HG02623 (cell line): ENCODE results near the gene MCCD1.

Experiments
- ATAC-seq: cut with Tn5 transposase; IDR thresholded peaks from one replicate; pipeline ENCODE4 v1.9.1; 2021; ENCODE audit warnings: moderate library complexity; ENCODE audit not compliant: unreplicated experiment

Gene MCCD1

DNA sequence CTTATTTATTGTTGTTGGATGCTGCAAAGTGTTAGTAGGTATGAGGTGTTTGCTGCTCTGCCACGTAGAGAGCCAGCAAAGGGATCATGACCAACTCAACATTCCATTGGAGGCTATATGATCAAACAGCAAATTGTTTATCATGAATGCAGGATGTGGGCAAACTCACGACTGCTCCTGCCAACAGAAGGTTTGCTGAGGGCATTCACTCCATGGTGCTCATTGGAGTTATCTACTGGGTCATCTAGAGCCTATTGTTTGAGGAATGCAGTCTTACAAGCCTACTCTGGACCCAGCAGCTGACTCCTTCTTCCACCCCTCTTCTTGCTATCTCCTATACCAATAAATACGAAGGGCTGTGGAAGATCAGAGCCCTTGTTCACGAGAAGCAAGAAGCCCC is 18.8 kb upstream of the MCCD1 start:
- no peak for ATAC-seq

DNA sequence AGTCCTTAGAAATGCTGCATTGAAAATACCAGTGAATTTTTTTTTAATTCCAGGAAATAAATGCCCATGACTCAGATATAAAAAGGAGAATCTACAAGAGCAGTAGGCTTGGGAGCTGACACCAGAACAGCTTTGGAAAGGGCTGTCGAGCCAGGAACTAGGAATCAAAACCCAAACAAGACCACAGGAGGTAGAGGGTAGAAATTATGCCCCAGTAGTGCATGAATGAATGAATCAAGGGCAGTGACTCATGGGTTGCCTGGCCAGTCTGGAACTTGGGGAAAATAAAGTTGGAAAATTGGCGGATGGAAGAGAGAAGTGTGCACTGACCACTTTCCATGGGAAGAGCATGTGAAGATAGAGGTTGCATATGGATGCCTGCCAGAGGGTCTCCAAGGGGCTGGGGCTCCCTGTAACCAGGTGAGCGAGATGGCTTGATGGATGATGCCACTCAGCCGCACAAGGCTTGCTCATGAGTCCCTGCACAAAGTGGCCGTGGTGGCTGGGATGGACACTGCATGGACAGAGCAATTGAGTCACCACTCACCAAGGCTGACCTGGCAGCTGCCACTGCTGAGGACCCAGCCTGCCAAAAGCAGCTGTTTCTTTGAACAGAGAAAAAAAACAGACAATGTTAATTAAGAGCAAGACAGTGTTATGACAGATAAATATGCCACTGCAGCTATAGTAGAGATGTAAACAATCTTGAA is 15.2 kb upstream of the MCCD1 start:
- no peak for ATAC-seq

DNA sequence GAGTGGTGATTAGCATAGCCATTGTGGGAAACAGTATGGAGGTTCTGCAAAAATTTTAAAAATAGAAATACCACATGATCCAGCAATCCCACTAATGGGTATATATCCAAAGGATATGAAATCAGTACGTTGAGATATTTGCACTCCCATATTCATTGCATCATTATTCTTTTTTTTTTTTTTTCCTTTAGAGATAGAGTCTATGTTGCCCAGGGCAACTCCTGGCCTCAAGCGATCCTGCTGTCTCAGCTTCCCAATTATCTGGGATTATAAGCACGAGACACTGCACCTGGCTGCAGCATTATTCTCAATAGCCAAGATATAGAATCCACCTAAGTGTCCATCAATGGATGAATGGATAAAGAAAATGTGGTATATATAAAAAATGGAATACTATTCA is 6.9 kb upstream of the MCCD1 start:
- no peak for ATAC-seq

DNA sequence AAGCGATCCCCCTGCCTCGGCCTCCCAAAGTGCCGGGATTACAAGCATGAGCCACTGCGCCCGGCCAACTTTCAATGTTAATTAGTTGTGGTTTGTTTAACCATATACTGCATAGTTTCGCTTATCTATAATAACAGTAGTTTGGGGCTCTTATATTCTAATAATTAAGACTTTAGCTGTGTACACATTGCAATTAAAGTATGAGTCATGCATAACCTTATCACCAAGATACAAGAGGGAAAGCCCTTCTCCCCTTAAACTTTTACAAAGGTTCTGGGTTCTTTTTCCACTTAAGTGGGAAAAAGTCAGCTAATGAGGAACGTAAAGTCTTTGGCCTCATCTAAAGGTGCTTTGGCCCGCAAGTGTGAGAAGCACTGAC is 3.2 kb upstream of the MCCD1 start:
- no peak for ATAC-seq

DNA sequence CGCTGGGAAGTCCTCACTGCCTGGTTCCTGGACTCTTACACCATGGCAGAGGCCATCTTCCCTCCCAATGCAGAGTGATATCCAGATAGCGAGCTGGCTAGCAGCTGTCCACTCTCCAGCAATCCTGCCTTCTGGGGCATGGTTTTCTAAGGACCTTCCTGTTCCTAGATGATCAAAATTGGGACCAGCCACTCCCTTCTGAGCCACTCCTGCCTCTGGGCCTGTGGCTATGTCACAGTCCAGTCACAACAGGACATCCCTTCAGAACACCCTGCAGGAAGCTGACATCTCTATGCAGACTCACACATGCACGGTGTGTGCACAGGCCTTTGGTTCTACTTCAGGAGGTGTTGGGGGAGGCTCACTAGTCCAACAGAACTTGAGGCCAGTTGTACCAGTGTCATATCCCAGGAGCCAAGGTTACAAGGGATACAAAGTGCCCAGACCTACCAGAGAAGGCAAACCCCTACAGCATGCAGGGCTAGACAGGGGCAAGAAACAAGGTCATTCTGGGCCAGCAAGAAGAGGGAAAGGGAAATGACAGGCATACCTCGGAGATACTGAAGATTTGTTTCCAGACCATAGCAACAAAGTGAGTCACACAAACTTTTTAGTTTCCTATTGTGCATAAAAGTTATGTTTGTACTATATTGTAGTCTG is 2.7 kb upstream of the MCCD1 start:
- no peak for ATAC-seq

DNA sequence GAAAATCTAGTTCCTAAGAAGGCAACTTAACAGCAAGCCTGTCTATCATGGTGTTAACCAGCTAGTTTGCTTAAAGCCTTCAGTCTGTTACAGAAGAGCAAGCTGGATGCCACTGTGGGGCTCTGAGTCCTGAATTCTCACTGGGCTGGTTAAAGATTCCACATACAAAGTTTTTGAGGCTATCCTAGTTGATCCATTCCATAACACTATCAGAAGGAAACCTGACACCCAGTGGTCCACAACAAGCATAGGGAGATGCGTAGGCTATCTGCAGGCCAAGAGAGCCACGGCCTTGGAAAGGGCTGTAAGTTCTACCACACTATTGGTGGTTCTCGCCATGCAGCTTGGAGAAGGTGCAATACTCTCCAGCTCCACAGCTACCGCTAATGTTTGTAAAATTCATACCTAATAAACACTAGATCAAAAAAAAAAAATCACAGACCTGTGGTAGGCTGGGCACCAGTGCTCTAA is 420 bp upstream of the MCCD1 start:
- no peak for ATAC-seq

DNA sequence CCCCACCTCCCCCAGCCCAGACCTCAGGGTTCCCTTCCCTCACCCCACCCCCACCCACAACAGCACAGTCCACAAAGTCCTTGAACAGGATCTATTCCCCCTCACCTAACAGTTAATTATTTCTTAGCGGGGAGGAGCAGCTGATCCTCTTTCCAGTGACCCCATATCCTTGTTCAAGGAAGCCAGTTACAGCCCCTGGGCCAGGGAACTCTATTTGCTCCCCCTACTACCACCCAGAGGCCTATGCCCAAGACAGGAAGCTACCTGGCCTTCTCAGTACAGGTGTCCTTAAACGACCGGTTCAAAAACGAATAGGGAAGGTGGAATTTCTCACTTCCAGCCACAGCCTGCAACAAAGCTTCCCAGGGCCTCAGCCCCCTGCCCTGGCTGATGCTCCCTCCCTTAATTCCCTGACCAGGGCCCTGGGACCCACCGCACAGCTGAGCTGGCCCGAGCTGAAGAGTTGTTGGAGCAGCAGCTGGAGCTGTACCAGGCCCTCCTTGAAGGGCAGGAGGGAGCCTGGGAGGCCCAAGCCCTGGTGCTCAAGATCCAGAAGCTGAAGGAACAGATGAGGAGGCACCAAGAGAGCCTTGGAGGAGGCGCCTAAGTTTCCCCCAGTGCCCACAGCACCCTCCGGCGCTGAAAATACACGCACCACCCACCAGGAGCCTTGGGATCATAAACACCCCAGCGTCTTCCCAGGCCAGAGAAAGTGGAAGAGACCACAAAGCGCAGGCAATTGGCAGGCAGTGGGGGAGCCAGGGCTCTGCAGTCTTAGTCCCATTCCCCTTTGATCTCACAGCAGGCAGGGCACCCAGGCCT is 778 bp downstream of the MCCD1 start:
- no peak for ATAC-seq

DNA sequence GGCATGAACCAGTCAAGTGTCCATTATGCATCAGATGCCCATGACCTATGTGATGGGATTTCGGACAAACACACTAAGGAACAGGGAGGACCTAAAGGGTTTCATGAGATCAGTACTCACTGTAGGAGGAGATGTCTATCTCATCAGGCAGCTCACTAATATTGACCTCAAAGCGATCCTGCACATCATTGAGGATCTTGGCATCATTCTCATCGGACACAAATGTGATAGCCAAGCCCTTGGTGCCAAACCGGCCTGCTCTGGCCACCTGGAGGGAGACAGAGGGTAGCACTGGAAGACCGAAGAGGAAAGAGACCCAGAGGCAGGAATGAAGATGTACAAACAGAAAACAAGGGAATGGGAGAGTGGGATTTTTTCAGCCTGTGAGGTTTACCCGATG is 1.9 kb downstream of the MCCD1 start:
- ATAC-seq = no peak

DNA sequence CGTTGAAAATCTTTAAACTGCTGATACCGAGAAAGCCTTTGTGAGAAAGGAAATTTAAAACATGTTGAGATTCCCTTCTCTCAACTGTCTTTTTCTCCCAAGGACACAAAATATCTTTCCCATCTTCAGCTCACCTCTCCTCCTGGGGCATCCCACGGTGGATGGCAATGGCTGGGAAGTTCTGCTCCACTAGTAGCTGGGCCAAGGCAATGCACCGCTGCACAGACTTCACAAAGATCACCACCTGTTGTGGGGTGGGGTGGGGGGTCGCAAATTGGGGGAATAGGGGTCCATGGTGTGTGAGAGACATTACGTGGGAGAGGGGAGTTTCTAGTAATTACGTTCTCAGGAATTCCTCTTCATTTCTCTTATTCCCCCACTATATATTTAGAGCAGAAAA is 2.4 kb downstream of the MCCD1 start:
- ATAC-seq = no peak

DNA sequence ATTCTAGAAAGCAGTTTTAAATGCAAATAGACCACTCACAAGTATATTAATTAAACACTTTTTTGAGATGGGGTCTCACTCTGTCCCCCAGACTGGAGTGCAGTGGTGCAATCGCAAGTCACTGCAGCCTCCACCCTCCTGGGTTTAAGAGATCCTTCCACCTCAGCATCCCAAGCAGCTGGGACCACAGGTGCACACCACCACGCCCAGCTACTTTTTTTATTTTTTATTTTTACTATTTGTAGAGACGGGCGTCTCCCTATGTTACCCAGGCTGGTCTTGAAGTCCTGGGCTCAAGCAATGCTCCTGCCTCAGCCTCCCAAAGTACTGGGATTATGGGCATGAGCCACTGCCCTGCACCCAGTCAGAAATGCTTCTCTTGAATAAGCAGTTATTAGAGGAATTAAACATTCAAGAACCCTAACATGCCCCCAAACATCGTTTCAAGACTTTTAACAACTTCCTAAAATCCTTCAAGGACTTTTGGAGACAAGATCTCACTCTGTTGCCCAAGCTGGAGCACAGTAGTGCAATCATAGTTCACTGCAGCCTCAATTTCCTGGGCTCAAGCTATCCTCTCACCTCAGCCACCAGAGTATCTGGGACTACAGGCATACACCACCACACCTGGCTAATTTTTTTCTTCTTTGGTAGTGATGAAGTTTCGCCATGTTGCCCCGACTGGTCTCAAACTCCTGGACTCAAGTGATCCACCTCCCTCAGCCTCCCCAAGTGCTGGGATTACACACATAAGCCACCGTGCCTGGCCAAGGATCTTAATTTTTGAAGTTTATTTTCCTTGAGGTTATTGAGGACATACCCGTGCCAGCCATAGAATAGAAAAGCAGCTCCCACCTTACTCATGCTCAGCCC is 3.2 kb downstream of the MCCD1 start:
- ATAC-seq = no peak

DNA sequence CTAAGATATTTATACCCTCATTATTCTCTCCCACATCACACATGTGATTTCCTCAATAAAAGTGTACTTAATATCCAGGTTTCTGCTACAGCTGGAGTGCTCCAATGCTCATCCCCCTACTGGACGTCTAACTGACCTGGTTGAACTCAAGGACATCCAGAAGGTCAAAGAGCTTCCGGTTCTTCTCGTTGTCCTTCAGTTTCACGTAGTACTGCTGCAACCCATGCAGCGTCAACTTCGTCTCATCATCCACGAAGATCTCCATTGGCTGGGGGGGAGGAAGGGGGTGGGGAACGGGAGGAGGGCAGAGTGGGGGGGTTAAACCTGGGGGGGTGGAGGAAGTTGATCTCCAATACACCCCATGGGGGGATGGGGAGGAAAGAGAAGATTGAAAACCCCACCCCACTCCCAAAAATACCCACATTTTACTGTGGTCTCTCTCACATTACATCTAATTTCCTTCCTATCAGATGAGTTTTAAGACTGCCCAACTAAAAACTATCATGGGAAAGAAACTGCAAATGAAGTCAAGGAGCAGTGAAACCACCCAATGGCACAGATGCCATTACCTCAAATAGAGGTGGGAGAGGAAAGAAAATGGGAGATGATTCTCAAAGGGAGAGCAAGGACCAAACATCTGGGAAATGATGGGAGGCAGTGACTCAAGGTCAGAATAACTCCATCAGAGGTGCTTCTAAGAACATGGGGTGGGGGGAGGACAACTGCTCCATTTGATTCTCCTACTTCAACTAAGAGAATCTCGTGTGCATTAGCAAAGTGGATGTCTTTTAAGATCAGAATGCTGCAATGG is 4.1 kb downstream of the MCCD1 start:
- no peak for ATAC-seq

DNA sequence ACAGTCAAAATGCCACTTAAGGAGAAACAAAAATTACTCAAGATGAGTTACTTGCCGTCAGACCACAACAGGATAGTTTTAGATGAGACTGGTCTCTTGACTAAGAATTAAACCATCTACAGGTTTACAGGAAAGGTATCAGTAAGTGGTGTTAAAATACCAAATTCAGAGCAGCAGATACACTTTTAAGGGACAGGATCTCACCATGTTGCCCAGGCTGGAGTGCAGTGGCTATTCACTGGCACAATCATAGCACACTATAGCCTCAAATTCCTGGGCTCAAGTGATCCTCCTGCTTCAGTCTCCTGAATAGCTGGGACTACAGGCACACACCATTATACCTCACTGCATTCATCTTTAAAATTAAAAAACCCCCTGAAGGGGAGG is 4.7 kb downstream of the MCCD1 start:
- no peak for ATAC-seq

DNA sequence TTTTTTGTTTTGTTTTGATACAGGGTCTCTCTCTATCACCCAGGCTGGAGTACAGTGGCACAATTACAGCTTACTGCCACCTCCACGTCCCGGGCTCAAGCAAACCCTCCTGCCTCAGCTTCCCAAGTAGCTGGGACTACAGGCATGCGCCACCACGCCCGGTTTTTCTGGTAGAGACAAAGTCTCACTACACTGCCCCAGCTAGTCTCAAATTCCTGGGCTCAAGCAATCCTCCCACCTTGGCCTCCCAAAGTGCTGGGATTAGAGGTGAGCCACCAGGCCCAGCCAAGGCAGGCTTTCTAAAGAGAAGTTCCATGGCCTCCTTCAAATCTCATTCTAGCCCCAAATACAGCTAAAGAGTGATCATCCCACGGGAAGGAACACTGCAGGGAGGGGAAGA is 5.2 kb downstream of the MCCD1 start:
- ATAC-seq = no peak

DNA sequence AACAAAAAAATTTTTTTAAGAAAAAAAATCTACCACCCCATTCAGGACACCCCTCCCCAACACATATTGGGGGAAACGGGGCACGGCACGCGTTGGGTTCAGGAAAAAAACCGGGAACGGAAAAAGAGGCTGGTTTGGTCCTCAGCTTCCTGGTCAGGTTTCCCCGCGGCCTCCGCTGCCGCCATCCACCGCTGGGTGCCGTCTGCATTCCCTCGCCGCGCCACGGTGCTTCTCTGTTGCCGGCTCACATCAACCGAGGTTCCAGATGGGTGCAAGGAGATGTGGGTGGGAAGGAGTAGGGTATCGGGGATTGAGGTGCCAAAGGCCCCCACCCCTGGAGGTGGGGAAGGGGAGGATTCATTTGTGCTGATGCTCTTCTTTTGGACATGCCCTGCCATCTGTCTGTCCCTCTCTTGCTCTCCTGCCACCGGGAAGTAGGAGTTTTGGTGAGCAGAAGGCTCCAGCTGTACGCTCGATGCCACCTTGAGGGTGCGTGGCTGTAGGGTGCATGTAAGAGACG is 5.8 kb downstream of the MCCD1 start:
- no peak for ATAC-seq

DNA sequence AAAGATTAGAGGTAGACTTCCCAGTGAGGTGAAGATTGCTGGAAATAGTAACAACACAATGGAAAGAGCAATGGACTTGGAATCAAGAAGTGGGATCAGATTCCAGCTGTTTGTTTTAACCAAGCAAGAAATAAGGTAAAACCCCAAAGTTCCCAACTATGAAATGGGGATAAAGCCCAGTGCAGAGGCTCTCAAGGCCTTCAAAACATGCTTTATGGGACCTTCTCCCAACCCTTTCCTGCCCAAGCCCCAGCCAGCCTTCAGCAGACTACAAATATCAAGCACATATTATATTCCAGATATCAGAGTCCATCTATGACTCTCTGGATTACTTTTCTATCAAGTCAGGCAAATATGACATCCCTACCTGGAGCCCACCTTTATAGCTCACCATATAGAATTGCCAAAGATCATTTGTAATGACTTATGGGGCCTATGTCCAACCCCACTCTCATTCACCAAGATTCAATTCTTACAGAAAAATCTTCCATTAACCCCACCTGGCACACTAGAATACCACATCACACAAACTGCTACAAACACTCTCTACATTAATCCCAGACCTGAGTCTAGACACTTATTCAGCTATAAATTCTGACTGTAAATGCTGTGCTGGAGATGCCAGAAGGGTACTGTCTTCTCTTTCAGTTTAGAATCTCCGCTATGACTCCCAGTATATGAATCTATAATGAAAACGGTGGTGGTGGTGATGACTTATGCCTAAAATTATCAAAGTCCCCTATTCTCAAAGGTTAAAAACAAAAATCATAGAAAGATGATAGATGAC is 7.0 kb downstream of the MCCD1 start:
- no peak for ATAC-seq

DNA sequence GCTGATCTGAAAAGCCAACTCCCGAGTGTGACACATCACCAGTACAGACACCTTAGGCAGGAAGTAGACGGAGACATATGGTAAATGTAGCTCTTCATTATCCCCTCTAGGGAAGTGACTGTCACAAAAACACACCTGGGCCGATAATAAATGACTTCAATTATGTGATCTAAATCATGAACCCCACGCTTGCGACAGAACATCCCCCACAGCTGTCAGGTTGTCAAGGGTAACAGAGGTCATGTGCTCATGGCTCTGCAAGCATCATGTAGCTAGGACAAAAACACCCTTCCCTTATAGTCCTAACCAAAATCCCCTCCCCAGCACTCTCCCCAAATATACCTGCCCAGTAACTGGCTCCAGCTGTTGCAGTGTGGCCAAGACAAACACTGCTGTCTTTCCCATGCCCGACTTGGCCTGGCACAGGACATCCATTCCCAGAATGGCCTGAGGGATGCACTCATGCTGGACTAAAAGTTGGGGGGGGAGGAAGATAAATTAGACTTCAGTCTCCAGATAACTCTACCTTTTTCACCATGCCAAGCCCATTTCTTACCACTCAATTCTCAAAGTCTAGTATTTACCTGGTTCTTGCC is 10.1 kb downstream of the MCCD1 start:
- ATAC-seq = no peak

DNA sequence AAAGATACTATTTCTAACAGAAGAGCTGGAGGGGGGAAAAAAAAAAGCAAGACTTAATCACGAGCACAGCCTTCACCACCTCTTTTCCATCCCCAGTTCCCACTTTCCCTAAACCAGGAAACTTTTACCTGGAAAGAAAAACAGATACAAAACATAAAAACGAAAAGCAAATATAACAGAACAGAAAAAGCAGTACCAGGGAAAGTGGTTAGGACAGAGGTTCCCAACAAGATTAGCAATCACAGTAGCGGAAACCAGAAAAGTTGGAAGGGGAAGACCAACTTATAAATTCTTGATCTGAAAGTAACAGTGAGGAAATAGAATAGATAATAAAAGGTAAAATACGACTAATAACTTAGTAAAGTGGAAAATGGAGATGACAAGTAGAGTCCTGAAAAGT is 11.9 kb downstream of the MCCD1 start:
- ATAC-seq = no peak

DNA sequence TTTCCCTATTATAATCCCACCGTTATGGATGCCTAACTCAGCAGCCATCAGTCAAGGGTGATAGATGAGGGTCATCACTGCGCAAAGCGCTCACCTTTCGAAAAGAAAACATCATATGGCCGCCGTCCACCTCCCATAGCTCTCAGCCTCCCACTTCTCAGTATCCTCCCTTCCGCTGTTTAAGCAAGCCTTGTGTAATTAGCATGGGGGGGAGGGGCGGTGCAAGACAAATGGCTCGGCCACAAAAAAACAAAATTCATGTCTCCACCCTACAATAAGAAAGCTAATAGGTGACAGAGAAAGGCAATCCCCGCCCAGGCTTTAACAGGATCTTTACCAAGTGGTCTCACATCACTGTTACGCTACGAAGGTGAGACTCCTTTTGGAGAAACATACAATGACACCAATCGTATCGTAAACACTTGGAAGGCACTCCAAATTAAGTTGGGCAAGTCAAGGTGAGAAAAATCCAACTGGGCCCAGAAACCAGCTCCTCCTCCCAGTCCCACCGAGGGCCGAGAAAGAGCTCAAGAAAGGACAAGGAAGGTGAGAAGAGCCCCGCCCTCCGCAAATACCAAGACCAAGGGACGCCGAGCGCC is 12.4 kb downstream of the MCCD1 start:
- ATAC-seq = no peak
